SJCRH30 (cell line): Measurements from ENCODE around the gene MGARP. TPM values are rescaled to one million over a fixed set of nuclear protein-coding genes. Genes with fewer than 3 reads are reported as not detected.

Experiments
- total RNA-seq: library from RNA; depleted of rRNA; stranded (reverse); fragments of >200 nt; shearing (Covaris generic); gene quantifications from 2 replicates; pipeline ENCODE4 v1.2.3, GENCODE V29; 2014; rRNA removed

The MGARP gene
- total RNA-seq, 1 experiment from 2014 or later = 27.2 TPM

Other genes with a start within 250 kb of the MGARP start
- 51.2 and 55.9 TPM in 2 replicates for gene ELF2, start 103.0 kb downstream of the MGARP start, total RNA-seq
- 80.3 and 82.0 TPM in 2 replicates for gene NAA15, start 21.3 kb upstream of the MGARP start, total RNA-seq
- gene NDUFC1, start 22.3 kb upstream of the MGARP start, total RNA-seq = 40.0 and 44.1 TPM in 2 replicates
- gene RAB33B, start 173.9 kb upstream of the MGARP start, total RNA-seq = 7.7 and 8.4 TPM in 2 replicates